ENCODE measurements around the gene TESK1.
A peak's percentile ranks its signal among the peaks of the same experiment; 100 is the strongest.

The TESK1 gene

DNA sequence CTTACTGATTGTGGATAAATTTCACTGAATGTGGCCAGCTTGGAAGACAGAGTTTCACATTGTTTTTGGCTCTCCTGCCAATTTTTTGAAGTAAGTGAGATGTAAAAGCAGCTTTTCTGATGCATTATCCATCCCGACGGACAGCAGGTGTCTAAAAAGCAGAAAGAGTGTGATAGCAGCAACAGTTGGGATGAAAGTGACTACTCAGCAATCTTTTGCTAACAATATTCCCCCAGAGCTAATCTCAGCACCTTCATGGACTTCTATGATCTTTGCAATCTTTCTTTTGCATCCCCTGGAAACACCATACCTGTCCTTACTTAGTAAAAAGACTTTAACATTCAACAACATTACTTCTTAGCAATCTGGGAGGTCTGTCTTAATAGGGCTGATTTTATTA is 7.8 kb downstream of the TESK1 start:
- Histone ChIP-seq H3K4me3 (ENCODE audit: control insufficient read depth in 1 of 7, extremely low read depth in 1 of 7, insufficient read depth in 4 of 7, low read depth in 2 of 7, low read length in 6 of 7) (no peak overlapping the region), H3K27me3 (replicated peaks in 2 of 5; ENCODE audit: control insufficient read depth in 4 of 5, insufficient read depth in 5 of 5, low read length in 4 of 5) (no peaks in the 10 kb centered on the region), H3K36me3 (ENCODE audit: control insufficient read depth in 4 of 4, insufficient read depth in 4 of 4, low read length in 3 of 4) (peaks cover 0 to 24% (median 20%) of the 10 kb centered on the region in 4 experiments), H3K9me3 (ENCODE audit: control extremely low read depth in 1 of 5, control insufficient read depth in 4 of 5, insufficient read depth in 2 of 5, low read depth in 1 of 5, low read length in 4 of 5) (no peaks in the 10 kb centered on the region), H3K27ac (ENCODE audit: insufficient read depth in 1 of 2, low read depth in 1 of 2, low read length in 2 of 2, poor library complexity in 1 of 2, severe bottlenecking in 2 of 2) (no peak overlapping the region), H3K4me1 (ENCODE audit: control extremely low read depth in 1 of 4, control insufficient read depth in 4 of 4, insufficient read depth in 4 of 4, low read length in 3 of 4) (peaks cover 0 to 14% (median 13%) of the 10 kb centered on the region in 4 experiments)
- no CpG with 5 or more reads among the region's 2 CpGs for WGBS (ENCODE audit: insufficient coverage)
- CTCF ChIA-PET, result interaction anchor here (0.7 to 11.4 kb wide), 7 partner anchors 9 to 384 kb away, joined by 3 to 105 read pairs (median 4); partner anchors contain the start of genes ARHGEF39, CCDC107, RMRP and SIT1
- DNase-seq, result no peak
- POLR2A ChIA-PET, result no interaction called here

DNA sequence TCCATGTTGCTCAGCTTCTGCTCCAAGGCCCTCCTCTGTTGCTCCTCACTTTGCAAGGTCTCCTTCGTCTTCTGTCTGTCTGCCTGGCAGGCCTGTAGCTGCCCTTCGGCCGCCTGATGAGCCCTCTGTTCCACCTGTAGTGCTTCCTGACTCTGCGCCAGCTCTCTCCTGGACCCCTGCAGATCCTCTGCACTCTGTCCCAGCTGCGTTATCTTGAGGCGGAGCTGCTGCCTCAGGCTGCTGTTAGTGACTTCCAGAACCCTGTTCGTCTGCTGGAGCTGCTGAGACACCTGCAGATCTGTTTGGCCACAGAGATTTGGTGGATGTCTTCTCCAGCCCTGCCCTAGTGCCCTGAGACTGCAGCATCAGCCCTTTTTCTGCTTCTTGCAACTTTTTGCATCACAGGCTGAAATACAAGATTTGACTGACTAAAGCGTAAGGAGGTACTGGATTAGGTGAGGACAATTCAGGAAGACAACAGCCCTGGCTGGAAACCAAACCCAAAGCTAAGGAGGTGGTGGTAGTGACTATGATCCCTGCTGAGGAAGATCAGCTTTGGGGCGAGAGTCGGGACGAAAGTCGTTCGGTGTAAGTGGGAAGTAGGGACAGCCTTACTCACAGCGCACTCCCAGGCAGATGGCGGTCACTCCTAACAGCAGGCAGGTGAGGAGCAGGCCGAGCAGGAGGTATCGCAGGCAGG is 11.1 kb downstream of the TESK1 start:
- 95% methylated on average over 17 of the region's 17 CpGs for WGBS (ENCODE audit: insufficient coverage)
- Histone ChIP-seq H3K4me3 (ENCODE audit: control insufficient read depth in 1 of 7, extremely low read depth in 1 of 7, insufficient read depth in 4 of 7, low read depth in 2 of 7, low read length in 6 of 7) (peak overlapping the region in 3 of 7 experiments; percentile 67 to 84 (median 72)), H3K4me1 (ENCODE audit: control extremely low read depth in 1 of 4, control insufficient read depth in 4 of 4, insufficient read depth in 4 of 4, low read length in 3 of 4) (peaks cover 0 to 44% (median 33%) of the 10 kb centered on the region in 4 experiments), H3K9me3 (ENCODE audit: control extremely low read depth in 1 of 5, control insufficient read depth in 4 of 5, insufficient read depth in 2 of 5, low read depth in 1 of 5, low read length in 4 of 5) (no peaks in the 10 kb centered on the region), H3K27ac (ENCODE audit: insufficient read depth in 1 of 2, low read depth in 1 of 2, low read length in 2 of 2, poor library complexity in 1 of 2, severe bottlenecking in 2 of 2) (no peak overlapping the region), H3K36me3 (ENCODE audit: control insufficient read depth in 4 of 4, insufficient read depth in 4 of 4, low read length in 3 of 4) (no peaks in the 10 kb centered on the region), H3K27me3 (replicated peaks in 2 of 5; ENCODE audit: control insufficient read depth in 4 of 5, insufficient read depth in 5 of 5, low read length in 4 of 5) (no peaks in the 10 kb centered on the region)
- no peak for DNase-seq
- ChIA-PET CTCF (interaction anchor here (0.8 to 11.4 kb wide), 14 partner anchors 8 to 80 kb away, joined by 3 to 105 read pairs (median 4); partner anchors contain the start of genes ARHGEF39, CCDC107, RMRP and SIT1), POLR2A (no interaction called here)

DNA sequence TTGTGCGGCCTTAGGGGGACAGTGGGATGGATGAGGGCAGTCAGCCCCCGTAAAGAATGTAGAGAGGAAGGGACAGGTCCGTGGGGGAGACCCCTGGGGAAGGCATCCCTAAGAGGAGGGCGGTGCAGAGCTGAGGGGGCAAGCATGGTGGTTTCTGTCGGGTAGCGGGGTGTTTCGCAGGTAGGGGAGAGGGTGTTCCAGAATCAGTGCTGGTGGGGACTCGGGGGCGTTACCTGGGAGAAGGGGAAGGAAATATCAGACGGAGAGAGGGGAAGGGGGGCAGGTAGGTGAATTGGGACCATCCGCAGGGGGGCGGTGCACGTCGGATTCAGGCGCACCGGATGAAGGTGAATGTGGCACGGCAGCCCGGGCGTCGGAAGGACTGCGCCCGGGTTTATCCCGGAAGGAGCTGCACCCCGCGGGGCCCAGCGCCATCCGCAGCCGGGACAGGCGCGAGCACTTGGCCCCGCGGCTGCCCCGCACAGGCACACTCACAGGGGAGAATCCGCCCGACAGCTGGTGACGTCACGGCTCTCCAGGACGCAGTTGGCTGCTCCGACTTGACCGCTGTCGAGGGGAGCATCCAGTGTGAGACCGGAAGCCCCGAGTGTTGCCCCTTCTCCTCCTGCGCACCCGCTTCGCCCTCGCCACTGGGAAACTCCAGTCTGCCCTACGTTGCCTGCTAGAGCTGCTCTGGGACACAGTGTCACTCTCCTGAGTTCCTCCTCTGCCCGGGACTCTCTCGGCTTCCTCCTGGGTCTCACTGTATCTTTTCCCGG is 11.8 kb downstream of the TESK1 start:
- DNase-seq, result peak in 2 of 3 donors; percentile 53 to 66
- H3K36me3 ChIP-seq (ENCODE audit: control insufficient read depth in 4 of 4, insufficient read depth in 4 of 4, low read length in 3 of 4), result no peaks in the 10 kb centered on the region
- H3K9me3 ChIP-seq (ENCODE audit: control extremely low read depth in 1 of 5, control insufficient read depth in 4 of 5, insufficient read depth in 2 of 5, low read depth in 1 of 5, low read length in 4 of 5), result no peaks in the 10 kb centered on the region
- no peaks in the 10 kb centered on the region for H3K27me3 ChIP-seq (replicated peaks in 2 of 5; ENCODE audit: control insufficient read depth in 4 of 5, insufficient read depth in 5 of 5, low read length in 4 of 5)
- ChIA-PET CTCF (interaction anchor here (0.7 to 11.4 kb wide), 12 partner anchors 9 to 111 kb away, joined by 3 to 105 read pairs (median 5); partner anchors contain the start of genes ARHGEF39, CCDC107, RMRP and SIT1), POLR2A (interaction anchor here (1.0 kb wide), 1 partner anchor 114 kb away, joined by 3 read pairs; no protein-coding TSS in a partner anchor)
- peaks cover 0 to 49% (median 33%) of the 10 kb centered on the region in 4 experiments for H3K4me1 ChIP-seq (ENCODE audit: control extremely low read depth in 1 of 4, control insufficient read depth in 4 of 4, insufficient read depth in 4 of 4, low read length in 3 of 4)
- H3K4me3 ChIP-seq (ENCODE audit: control insufficient read depth in 1 of 7, extremely low read depth in 1 of 7, insufficient read depth in 4 of 7, low read depth in 2 of 7, low read length in 6 of 7), result peak overlapping the region; percentile 16 to 84 (median 67)
- H3K27ac ChIP-seq (ENCODE audit: insufficient read depth in 1 of 2, low read depth in 1 of 2, low read length in 2 of 2, poor library complexity in 1 of 2, severe bottlenecking in 2 of 2), result no peak overlapping the region
- 12% methylated on average over 48 of the region's 51 CpGs for WGBS (ENCODE audit: insufficient coverage)

DNA sequence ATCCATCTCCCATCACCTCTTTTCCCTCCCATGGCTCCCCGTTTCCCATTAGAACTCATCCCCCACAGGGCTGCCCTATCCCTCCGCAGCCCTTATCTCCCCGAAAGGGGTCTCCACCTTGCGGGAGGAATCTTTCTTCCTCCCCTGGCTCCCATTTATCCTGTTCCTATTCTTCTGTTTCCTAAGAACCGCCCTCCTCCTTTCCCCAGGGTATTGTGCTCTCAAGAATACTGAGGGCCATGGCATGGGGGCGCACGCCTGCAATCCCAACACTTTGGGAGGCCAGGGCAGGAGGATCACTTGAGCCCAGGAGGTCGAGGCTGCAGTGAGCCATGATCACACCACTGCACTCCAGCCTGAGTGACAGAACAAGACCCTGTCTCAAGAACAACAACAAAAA is 12.5 kb downstream of the TESK1 start:
- DNase-seq, result no peak
- 33% methylated on average over 6 of the region's 8 CpGs for WGBS (ENCODE audit: insufficient coverage)
- Histone ChIP-seq H3K4me1 (ENCODE audit: control extremely low read depth in 1 of 4, control insufficient read depth in 4 of 4, insufficient read depth in 4 of 4, low read length in 3 of 4) (peaks cover 0 to 54% (median 33%) of the 10 kb centered on the region in 4 experiments), H3K27me3 (replicated peaks in 2 of 5; ENCODE audit: control insufficient read depth in 4 of 5, insufficient read depth in 5 of 5, low read length in 4 of 5) (no peaks in the 10 kb centered on the region), H3K36me3 (ENCODE audit: control insufficient read depth in 4 of 4, insufficient read depth in 4 of 4, low read length in 3 of 4) (no peaks in the 10 kb centered on the region), H3K27ac (ENCODE audit: insufficient read depth in 1 of 2, low read depth in 1 of 2, low read length in 2 of 2, poor library complexity in 1 of 2, severe bottlenecking in 2 of 2) (peak overlapping the region in 1 of 2 experiments; percentile 8), H3K4me3 (ENCODE audit: control insufficient read depth in 1 of 7, extremely low read depth in 1 of 7, insufficient read depth in 4 of 7, low read depth in 2 of 7, low read length in 6 of 7) (peak overlapping the region in 6 of 7 experiments; percentile 16 to 84 (median 70)), H3K9me3 (ENCODE audit: control extremely low read depth in 1 of 5, control insufficient read depth in 4 of 5, insufficient read depth in 2 of 5, low read depth in 1 of 5, low read length in 4 of 5) (no peaks in the 10 kb centered on the region)
- ChIA-PET POLR2A (interaction anchor here (1.0 kb wide), 1 partner anchor 114 kb away, joined by 3 read pairs; no protein-coding TSS in a partner anchor), CTCF (interaction anchor here (0.7 to 11.4 kb wide), 10 partner anchors 10 to 110 kb away, joined by 3 to 105 read pairs (median 5); partner anchors contain the start of genes ARHGEF39, CCDC107, RMRP and SIT1)

DNA sequence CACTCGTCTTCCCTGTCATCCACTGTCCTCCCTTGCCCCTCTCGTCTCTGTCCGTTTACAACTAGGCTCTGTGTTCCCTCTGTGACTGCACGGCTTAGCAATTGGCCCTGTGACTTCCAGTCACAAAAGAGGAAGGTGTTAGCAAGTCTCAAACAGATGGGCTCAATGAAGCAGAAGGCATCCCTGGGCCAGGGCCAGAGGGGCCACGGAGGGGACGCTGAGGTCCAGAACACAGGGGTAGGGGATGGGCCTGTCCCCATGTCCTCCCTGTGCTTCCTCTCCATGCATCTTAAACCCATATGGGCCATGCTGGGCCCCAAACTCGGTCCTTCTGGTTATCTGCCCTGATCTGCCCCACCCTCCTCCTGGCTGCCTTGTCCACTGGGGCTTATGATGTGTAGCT is 13.3 kb downstream of the TESK1 start, which contains the start of gene CD72:
Gene CD72, minus strand, starts transcription at position 89 of the 403 bp plus-strand sequence. CDS start 110 bp downstream, outside the sequence.
- H3K27me3 ChIP-seq (replicated peaks in 2 of 5; ENCODE audit: control insufficient read depth in 4 of 5, insufficient read depth in 5 of 5, low read length in 4 of 5), result no peaks in the 10 kb centered on the region
- CTCF ChIA-PET, result interaction anchor here (0.7 to 11.4 kb wide), 3 partner anchors 17 to 76 kb away, joined by 3 to 105 read pairs (median 4); partner anchors contain the start of genes ARHGEF39, CCDC107 and RMRP
- H3K27ac ChIP-seq (ENCODE audit: insufficient read depth in 1 of 2, low read depth in 1 of 2, low read length in 2 of 2, poor library complexity in 1 of 2, severe bottlenecking in 2 of 2), result peak within 1 kb of the TSS in 1 of 2 experiments; percentile 8
- no peaks in the 10 kb centered on the region for H3K36me3 ChIP-seq (ENCODE audit: control insufficient read depth in 4 of 4, insufficient read depth in 4 of 4, low read length in 3 of 4)
- H3K9me3 ChIP-seq (ENCODE audit: control extremely low read depth in 1 of 5, control insufficient read depth in 4 of 5, insufficient read depth in 2 of 5, low read depth in 1 of 5, low read length in 4 of 5), result no peaks in the 10 kb centered on the region
- H3K4me3 ChIP-seq (ENCODE audit: control insufficient read depth in 1 of 7, extremely low read depth in 1 of 7, insufficient read depth in 4 of 7, low read depth in 2 of 7, low read length in 6 of 7), result peak within 1 kb of the TSS; percentile 16 to 84 (median 67)
- WGBS (ENCODE audit: insufficient coverage), result 25% methylated on average over 7 of the region's 7 CpGs
- POLR2A ChIA-PET, result no interaction called here
- peak in 2 of 3 donors; percentile 61 to 70 for DNase-seq
- H3K4me1 ChIP-seq (ENCODE audit: control extremely low read depth in 1 of 4, control insufficient read depth in 4 of 4, insufficient read depth in 4 of 4, low read length in 3 of 4), result peaks cover 0 to 54% (median 33%) of the 10 kb centered on the region in 4 experiments

DNA sequence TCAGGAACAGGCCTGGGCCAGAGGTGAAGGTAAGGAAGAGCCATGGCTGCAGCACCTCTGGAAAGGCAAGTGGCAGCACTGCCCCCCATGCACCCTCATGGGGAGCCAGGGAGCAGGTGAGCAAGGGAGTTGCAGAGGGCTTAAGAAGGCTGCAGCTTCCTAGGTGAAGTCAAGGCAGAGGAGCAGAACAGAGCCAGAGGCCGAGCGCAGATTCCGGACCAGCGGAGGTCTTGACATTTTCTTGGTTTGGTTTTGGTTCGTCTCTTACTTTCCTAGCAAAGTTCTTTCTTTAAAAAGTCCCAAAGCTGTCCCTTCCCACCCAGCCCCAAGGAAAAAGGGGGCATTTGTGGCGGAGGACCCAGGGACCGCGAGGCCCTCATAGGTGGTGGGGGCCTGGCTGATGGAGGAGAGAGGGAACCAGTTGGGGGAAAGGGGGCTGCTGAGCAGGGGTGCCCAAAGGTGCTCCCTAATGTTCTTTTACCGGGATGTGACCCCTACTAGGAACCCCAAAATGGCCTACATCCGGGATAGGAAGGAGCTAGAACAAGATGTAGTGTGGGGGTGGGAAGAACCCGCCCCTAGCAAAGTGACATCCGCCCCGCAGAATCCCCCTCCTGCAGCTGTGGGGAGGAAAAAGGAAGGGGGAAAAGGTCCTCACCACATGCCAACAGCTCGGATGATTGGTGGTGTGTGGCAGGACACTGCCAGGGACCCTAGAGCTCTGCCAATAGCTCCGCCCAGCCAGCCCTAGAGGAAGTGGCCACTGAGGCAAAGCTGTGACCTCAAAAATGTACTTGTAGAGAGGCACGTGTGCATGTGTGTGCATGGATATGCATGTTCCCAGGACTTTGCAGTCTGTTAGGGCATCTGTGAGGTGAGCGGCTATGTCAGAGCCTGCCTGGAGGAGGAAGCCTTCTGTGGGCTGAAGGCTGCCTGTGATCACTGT is 14.1 kb downstream of the TESK1 start:
- Histone ChIP-seq H3K4me1 (ENCODE audit: control extremely low read depth in 1 of 4, control insufficient read depth in 4 of 4, insufficient read depth in 4 of 4, low read length in 3 of 4) (peaks cover 0 to 54% (median 33%) of the 10 kb centered on the region in 4 experiments), H3K36me3 (ENCODE audit: control insufficient read depth in 4 of 4, insufficient read depth in 4 of 4, low read length in 3 of 4) (no peaks in the 10 kb centered on the region), H3K27me3 (replicated peaks in 2 of 5; ENCODE audit: control insufficient read depth in 4 of 5, insufficient read depth in 5 of 5, low read length in 4 of 5) (no peaks in the 10 kb centered on the region), H3K9me3 (ENCODE audit: control extremely low read depth in 1 of 5, control insufficient read depth in 4 of 5, insufficient read depth in 2 of 5, low read depth in 1 of 5, low read length in 4 of 5) (no peaks in the 10 kb centered on the region), H3K27ac (ENCODE audit: insufficient read depth in 1 of 2, low read depth in 1 of 2, low read length in 2 of 2, poor library complexity in 1 of 2, severe bottlenecking in 2 of 2) (no peak overlapping the region), H3K4me3 (ENCODE audit: control insufficient read depth in 1 of 7, extremely low read depth in 1 of 7, insufficient read depth in 4 of 7, low read depth in 2 of 7, low read length in 6 of 7) (peak overlapping the region in 3 of 7 experiments; percentile 13 to 84 (median 32))
- ChIA-PET POLR2A (no interaction called here), CTCF (interaction anchor here (0.8 to 11.4 kb wide), 10 partner anchors 8 to 505 kb away, joined by 3 to 105 read pairs (median 4); partner anchors contain the start of genes ARHGEF39, CCDC107 and RMRP)
- WGBS (ENCODE audit: insufficient coverage), result 51% methylated on average over 10 of the region's 17 CpGs
- peak in 2 of 3 donors; percentile 65 to 80 for DNase-seq
